ENCODE results near the gene ARID1A.
A peak's percentile ranks its signal among the peaks of the same experiment; 100 is the strongest.

ARID1A gene

GRCh38 chr1:26727476-26727875 lies 31.7 kb downstream of the ARID1A start:
- FAIRE-seq (no peak), DNase-seq (ENCODE audit: low spot score) (no peak)

- no peak for FAIRE-seq
- DNase-seq (ENCODE audit: low spot score): no peak
Observed at GRCh38 chr1:26728645-26729044, 32.8 kb downstream of the ARID1A start.

DNA sequence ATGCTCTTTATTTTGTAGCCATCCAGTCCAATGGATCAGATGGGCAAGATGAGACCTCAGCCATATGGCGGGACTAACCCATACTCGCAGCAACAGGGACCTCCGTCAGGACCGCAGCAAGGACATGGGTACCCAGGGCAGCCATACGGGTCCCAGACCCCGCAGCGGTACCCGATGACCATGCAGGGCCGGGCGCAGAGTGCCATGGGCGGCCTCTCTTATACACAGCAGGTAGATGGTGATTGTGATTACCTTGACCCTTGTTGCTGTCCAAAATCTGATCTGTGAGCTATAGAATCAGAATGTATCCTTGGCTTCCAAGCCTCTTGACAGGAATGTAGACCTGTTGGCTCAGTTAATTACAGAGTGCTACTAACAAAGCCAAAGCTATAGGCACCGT lies 33.8 kb downstream of the ARID1A start:
- FAIRE-seq (no peak), DNase-seq (ENCODE audit: low spot score) (no peak)

DNA sequence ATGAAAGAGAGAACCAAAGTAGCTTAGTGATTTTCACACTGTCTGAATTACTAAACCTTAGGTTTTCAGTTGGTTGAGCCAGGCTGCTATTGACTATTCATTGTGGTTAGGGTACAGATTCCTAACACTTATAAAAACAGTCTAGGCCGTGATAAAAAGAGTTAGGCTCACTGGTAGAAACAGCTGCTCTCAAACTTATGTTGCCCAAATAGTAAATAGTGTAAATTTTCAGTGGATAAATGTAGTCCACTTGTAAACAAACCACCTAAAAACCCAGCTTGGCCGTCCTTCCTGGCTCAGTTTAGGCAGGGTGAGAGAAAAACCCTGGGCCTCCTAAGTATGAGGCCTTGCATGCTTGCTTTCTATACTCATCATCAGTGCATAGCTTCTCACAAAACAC lies 34.9 kb downstream of the ARID1A start:
- FAIRE-seq (no peak), DNase-seq (ENCODE audit: low spot score) (no peak)

- FAIRE-seq (no peak), DNase-seq (ENCODE audit: low spot score) (no peak)
Observed at GRCh38 chr1:26731233-26731902, 35.6 kb downstream of the ARID1A start.

DNA sequence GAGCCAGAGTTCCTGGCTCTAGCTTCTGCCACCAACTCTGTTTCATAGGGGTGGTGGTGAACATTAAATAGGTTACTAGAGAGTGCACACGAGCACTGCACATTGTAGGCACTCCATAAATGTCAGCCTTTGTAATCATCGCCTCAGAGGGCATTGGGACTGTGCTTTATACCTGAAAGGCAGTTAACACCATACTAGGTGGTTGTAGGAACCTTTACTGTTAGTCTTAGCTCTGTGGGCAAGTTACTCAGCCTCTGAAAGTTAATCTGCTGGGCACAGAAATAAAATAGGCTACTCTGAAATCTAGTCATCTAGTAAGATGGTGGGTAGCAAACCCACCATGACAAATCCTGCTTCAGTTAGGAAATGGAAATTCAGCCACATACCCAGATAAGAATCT lies 37.6 kb downstream of the ARID1A start:
- FAIRE-seq (no peak), DNase-seq (ENCODE audit: low spot score) (no peak)

DNA sequence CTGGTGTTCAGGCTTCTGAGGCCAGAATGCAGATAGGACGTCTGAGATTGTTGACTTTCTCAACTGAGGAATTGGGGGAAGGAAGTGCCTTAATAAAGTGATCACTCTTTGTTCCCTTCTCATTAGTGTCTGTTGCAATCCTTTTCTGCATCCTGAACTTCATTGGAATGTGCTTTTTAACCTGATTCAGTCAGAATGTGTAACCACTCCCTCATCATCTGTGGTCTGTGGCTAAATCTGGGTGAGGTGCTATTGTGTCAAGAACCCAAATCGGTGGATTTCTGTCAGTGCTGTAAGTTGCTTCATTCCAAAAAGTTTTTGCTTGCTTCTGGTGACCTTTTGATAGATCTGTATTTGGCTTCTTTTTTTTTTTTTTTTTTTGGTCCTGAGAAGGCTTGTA lies 38.2 kb downstream of the ARID1A start:
- peak; percentile 9 for DNase-seq (ENCODE audit: low spot score)
- no peak for FAIRE-seq

DNA sequence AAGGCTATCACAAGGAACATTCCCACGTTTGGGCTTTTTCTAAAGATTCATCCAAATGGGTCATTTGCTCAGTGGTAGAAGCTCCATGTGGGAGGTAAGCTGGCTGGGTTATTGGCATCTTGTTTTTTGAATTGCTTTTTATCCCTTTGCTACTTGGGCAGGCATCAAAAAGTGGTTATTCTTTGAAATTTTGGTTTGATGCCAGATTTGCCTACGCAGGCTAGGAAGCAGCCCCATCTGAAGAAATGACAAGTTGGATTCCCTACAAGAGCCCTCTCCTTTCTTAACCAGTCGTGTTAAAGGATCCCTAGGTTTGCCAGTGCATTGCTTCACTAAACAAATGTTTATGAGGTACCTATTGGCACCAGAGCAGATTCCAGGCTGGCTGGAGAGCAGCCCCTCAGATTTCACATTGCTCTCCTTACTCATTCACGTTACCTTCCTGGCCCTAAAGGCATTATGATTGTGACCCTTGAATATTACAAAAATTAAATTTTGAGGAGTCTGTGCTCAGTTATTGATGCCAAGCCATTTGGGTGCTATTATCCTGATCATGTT lies 38.8 kb downstream of the ARID1A start:
- FAIRE-seq: no peak

DNA sequence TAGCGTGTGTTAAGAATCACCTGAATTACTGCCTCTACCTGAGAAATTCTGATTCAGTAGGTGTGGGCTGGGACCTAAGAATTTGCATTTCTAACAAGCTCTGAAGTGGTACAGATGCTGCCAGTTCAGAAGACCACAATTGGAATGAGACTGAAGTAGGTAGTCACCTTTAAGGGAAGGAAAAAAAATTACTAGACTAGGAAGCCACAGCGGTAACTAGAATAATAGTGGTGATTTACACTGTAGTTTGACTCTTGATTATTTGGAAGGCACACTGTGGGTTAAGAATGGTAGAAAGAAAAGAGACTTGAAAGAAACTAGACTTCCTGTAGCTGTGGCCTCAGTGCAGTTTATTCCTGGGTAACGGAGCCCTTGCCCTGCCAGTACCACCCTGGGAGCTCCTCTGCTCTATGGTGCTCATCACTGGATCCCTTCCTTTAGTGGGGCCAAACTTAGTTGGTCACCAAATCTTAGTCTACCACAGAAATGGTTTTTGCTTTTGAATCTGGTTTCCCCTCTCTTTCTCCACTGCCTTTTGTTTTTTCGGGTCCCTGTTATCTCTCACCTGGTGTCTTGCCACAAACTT lies 43.6 kb downstream of the ARID1A start:
- FAIRE-seq (no peak), DNase-seq (ENCODE audit: low spot score) (no peak)

More for the DNA sequence above, 38.8 kb downstream of the ARID1A start:
- no peak for DNase-seq (ENCODE audit: low spot score)

DNA sequence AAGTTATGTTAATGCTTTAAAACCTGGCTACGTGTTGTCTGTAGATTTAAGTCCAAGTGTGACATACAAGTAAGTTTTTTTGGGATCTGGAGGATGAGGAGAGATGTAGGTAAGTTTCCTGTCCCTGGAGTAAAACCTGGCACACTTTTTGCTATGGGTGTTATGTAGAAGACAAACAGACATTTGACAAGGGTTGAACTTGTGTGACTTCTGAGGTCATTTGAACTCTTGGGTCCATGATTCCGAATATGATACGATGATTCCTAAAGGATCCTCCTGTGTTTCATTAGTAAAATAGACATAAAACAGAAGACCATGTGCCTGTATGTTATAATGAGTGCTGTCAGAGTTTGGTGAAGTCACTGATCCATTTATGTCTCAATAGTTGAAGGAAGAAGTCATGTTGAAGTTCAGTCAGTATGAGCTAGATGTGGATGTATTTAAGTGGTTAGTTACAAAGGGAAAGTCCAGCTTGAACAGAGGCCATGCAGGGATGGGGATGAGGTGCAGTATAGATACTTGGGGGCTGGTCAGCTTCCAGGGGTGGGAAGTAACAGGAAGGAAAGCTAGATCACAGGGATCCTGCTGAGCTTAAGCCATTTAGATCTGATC lies 44.3 kb downstream of the ARID1A start:
- no peak for DNase-seq (ENCODE audit: low spot score)
- FAIRE-seq: no peak

GRCh38 chr1:26740952-26741351 lies 45.1 kb downstream of the ARID1A start:
- DNase-seq (ENCODE audit: low spot score) (no peak), FAIRE-seq (no peak)

DNA sequence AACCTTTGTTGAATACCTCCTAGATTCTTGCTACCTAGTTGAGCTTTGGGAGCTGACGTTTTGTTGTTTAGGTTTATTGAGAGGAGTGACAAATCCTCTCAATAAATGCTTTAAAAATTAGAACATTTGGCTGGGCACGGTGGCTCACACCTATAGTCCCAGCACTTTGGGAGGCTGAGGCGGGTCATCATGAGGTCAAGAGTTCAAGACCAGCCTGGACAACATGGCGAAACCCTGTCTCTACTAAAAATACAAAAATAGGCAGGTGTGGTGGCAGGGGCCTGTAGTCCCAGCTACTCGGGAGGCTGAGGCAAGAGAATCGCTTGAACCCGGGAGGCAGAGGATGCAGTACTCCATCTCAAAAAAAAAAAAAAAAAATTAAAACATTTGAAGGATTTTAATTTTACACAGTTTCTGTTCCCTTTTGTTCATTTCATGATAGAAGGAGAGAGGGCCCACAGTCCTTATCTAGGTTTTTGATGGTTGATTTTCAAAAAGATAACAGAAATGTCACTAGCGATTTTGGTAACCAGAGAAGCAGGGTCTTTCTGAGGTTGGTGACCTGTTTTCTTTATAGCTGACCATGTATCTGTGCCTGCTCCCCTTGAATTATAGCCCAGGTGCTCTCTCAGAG lies 47.7 kb downstream of the ARID1A start:
- DNase-seq (ENCODE audit: low spot score) (no peak), FAIRE-seq (no peak)

DNA sequence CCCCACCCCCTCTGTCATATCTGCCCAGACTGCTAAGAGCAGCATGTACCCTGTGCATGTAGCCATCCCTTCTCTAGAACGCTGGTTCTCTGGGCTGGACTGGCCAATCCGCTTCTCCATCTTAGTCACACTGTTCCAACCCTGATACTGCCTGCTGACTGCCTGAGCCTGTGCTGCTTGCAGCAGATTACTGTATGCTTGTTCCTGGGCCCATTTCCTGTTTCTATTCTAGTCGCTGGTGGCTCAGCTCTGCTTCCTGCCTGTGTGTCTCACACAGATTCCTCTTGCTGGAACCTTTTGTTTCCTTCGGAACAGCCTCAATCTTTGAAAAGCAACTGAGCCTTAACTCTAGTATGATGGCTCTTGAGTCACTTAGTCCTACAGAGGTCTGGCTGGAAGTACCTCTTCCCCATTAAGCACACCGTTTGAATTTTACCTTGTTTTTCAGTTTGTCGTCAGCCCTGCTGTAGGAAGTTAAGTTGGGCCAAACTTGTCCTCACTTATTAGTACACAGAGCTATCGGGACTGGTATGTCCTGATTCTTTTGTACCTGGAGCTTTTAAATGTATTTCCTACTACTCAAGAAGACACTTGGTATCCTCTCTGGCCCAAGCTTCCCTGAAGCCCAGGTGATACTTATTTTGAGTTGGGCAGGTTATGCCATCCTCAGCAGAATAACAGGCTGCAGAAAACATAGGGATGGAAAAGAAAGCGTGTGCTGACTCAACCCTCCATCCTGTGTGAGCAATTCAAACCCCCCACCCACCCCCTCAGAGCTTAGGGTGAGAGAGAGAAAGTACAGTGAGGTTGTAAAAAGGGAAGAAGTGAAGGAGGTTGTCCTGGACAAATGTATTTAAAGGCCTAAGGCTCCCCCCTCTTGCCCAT lies 48.5 kb downstream of the ARID1A start:
- FAIRE-seq (no peak), DNase-seq (ENCODE audit: low spot score) (peak; percentile 78)

DNA sequence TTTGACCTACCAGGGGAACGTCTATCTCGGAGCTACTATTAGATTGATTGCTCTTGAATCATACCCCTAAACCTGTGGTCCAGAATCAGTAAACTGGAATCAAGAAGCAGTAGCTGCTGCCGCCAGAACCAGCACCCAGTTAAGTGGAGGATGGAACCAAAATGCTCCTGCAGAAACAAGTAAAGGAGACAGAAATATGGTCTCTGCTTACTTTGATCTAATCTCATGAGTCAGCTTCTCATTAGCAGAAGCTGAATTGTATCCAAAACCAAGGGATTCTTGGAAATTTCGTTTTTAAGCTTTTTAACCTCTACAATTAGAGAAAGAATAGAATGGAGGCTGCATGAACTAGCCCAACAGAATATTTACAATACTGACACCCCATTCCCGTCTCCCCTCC lies 49.4 kb downstream of the ARID1A start:
- DNase-seq (ENCODE audit: low spot score) (no peak), FAIRE-seq (no peak)

GRCh38 chr1:26747048-26747447 lies 51.2 kb downstream of the ARID1A start:
- no peak for DNase-seq (ENCODE audit: low spot score)
- FAIRE-seq: no peak

DNA sequence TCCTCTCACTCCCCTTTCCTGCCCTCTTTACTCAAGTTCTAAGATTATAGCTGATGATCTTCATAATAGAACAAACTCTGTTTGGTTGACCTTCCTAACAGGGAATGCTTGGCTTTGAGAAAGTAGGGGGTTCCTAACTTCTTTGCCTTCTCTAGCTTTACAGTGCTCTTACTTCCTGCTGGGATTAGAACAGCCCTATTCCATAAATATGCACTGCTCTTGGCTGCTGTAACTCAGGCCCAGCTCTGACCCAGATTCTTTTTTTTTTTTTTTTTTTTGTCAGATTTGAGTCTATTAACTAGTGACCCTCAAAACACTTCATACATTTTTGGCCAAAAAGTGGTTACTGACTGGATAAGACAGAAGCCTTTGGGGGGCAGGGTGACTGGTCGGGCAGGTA lies 52.5 kb downstream of the ARID1A start:
- DNase-seq (ENCODE audit: low spot score) (no peak), FAIRE-seq (no peak)

GRCh38 chr1:26749458-26749857 lies 53.6 kb downstream of the ARID1A start:
- FAIRE-seq: no peak
- no peak for DNase-seq (ENCODE audit: low spot score)

DNA sequence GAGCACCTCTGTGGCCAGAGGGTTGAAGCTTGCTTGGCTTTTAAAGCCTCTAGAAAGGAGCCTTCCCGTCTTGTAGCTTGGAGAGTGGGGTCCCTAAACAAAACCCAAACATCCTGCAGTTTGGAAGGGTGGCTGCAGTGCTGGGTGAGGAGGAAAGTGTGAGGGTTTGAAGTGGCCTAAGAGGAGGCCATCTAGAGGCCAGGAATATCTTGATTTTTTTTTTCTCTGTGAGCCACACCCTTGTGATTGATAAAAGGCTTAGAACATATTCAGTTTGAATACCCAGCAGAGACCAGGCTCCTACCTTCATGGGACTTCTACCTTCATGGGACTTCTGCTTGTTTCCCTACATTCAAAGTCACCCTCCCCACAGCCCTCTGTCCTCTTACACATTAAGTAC lies 54.6 kb downstream of the ARID1A start:
- DNase-seq (ENCODE audit: low spot score) (no peak), FAIRE-seq (no peak)

DNA sequence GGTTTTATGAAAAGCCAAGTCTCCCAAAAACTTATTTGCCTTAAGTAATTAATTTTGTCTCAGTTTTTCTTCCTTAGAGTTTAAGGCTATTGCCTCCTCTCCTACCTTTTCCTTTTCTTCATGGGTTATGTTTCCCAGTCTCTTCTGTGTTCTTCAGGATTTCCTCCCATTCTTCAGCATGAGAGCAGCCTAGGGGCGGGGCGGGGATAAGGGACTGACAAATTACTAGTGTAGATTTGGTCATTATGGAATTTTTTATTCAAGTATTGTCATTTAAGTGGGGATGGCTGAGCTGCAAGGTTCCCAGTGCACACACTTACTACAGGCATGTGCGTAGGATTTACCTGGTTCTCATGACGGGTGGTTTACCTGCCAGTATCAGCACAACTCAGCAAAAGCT lies 56.7 kb downstream of the ARID1A start:
- FAIRE-seq (no peak), DNase-seq (ENCODE audit: low spot score) (no peak)

- FAIRE-seq (no peak), DNase-seq (ENCODE audit: low spot score) (no peak)
Observed at GRCh38 chr1:26754086-26754874, 58.5 kb downstream of the ARID1A start.

DNA sequence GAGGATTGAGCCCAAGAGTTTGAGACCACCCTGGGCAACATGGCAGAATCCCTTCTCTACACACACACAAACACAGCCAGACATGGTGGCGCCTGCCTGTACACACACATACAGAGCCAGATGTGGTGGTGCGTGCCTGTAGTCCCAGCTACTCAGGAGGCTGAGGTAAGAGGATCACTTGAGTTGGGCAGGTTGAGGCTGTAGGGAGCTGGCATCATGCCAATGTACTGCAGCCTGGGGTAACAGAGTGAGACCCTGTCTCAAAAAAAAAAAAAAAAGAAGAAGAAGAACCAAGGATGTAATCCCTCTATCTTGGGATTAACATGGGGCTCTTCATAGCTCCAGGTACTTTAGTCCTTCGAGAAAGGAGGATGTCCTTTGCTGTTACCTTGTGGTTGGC lies 62.5 kb downstream of the ARID1A start:
- DNase-seq (ENCODE audit: low spot score) (no peak), FAIRE-seq (no peak)
